ENCODE measurements around the gene HCRTR1. TPM values are rescaled to one million over a fixed set of nuclear protein-coding genes. Genes with fewer than 3 reads are reported as not detected.

Gene HCRTR1
- total and polyA plus RNA-seq, 10 of the 15 experiments (the other 5 are each of a cell fraction or from before 2014, with no cell fraction given): not detected

DNA sequence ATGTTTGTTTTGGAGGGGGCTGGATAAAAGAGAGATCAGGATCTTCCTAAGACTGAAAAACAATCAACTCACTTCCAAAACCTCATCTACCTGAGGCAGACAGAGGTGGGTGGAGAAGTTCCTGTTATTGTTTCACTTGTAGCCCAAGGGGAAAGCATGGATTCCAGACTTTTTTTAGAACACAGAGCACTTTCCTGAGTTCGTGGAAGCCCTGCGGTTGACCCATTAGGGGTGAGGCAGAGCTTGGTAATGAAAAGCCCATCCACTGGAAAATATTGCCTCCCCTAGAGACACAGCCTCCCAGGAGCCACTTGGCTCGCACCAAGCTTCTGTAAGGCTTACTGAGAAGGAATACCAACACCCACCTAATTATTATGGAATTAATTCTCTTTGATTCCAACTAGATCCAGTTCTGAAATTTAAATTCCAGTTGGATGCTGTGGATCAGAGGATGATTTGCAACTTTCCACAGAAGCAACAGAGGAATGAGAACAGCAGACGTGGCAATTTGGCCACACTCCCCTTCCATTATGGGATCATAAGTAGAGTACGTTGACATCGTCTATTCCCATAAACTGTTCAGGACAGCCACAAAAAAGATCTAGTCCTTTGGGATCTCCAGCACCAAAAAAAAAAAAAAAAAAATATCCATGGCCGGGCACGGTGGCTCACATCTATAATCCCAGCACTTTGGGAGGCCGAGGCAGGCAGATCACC, 31.3 kb downstream of the HCRTR1 start (continued):
- TF ChIP-seq, protein P1, sequence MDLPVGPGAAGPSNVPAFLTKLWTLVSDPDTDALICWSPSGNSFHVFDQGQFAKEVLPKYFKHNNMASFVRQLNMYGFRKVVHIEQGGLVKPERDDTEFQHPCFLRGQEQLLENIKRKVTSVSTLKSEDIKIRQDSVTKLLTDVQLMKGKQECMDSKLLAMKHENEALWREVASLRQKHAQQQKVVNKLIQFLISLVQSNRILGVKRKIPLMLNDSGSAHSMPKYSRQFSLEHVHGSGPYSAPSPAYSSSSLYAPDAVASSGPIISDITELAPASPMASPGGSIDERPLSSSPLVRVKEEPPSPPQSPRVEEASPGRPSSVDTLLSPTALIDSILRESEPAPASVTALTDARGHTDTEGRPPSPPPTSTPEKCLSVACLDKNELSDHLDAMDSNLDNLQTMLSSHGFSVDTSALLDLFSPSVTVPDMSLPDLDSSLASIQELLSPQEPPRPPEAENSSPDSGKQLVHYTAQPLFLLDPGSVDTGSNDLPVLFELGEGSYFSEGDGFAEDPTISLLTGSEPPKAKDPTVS (IDR thresholded peaks at IDR 0.05; ENCODE audit: low read depth, low read length): no peak
- TF ChIP-seq YBX1 (IDR thresholded peaks at IDR 0.05): no peak
- TF ChIP-seq, protein P2, sequence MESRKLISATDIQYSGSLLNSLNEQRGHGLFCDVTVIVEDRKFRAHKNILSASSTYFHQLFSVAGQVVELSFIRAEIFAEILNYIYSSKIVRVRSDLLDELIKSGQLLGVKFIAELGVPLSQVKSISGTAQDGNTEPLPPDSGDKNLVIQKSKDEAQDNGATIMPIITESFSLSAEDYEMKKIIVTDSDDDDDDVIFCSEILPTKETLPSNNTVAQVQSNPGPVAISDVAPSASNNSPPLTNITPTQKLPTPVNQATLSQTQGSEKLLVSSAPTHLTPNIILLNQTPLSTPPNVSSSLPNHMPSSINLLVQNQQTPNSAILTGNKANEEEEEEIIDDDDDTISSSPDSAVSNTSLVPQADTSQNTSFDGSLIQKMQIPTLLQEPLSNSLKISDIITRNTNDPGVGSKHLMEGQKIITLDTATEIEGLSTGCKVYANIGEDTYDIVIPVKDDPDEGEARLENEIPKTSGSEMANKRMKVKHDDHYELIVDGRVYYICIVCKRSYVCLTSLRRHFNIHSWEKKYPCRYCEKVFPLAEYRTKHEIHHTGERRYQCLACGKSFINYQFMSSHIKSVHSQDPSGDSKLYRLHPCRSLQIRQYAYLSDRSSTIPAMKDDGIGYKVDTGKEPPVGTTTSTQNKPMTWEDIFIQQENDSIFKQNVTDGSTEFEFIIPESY (IDR thresholded peaks at IDR 0.05): no peak
- TF ChIP-seq MTA2 (IDR thresholded peaks at IDR 0.05; ENCODE audit: low read depth): no peak
- no peak for TF ChIP-seq TARDBP (IDR thresholded peaks at IDR 0.05; ENCODE audit: borderline replicate concordance)
- TF ChIP-seq BMI1 (IDR thresholded peaks at IDR 0.05; ENCODE audit: borderline replicate concordance): no peak
- TF ChIP-seq, protein P3, sequence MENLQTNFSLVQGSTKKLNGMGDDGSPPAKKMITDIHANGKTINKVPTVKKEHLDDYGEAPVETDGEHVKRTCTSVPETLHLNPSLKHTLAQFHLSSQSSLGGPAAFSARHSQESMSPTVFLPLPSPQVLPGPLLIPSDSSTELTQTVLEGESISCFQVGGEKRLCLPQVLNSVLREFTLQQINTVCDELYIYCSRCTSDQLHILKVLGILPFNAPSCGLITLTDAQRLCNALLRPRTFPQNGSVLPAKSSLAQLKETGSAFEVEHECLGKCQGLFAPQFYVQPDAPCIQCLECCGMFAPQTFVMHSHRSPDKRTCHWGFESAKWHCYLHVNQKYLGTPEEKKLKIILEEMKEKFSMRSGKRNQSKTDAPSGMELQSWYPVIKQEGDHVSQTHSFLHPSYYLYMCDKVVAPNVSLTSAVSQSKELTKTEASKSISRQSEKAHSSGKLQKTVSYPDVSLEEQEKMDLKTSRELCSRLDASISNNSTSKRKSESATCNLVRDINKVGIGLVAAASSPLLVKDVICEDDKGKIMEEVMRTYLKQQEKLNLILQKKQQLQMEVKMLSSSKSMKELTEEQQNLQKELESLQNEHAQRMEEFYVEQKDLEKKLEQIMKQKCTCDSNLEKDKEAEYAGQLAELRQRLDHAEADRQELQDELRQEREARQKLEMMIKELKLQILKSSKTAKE (IDR thresholded peaks at IDR 0.05; ENCODE audit: low read depth, poor library complexity, severe bottlenecking): no peak
